C4-2B (cell line): ENCODE data around the gene RAB4A.

ENCODE experiments used
- ZFX ChIP-seq: fragments of 450-650 bp; IDR thresholded peaks from 2 replicates; pipeline ENCODE4 v1.6.1; 2017
- TF ChIP-seq, protein P1 (sequence below): fragments of 450-650 bp; conservative IDR thresholded peaks from 2 replicates; pipeline ENCODE4 v1.5.1; 2017; ENCODE audit warnings: mild to moderate bottlenecking

GRCh38 chr1:229309684-229310083 is 38.8 kb downstream of the RAB4A start:
- TF ChIP-seq, protein P1, sequence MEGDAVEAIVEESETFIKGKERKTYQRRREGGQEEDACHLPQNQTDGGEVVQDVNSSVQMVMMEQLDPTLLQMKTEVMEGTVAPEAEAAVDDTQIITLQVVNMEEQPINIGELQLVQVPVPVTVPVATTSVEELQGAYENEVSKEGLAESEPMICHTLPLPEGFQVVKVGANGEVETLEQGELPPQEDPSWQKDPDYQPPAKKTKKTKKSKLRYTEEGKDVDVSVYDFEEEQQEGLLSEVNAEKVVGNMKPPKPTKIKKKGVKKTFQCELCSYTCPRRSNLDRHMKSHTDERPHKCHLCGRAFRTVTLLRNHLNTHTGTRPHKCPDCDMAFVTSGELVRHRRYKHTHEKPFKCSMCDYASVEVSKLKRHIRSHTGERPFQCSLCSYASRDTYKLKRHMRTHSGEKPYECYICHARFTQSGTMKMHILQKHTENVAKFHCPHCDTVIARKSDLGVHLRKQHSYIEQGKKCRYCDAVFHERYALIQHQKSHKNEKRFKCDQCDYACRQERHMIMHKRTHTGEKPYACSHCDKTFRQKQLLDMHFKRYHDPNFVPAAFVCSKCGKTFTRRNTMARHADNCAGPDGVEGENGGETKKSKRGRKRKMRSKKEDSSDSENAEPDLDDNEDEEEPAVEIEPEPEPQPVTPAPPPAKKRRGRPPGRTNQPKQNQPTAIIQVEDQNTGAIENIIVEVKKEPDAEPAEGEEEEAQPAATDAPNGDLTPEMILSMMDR, result no peak
- TF ChIP-seq ZFX, result no peak
